GM18519 (cell line): ENCODE measurements around the gene TRPM2.
"Not testable (repeated sequence)": the region's sequence is repeated elsewhere in the genome, so short reads cannot be mapped to it uniquely, and the experiment has no call there.

Experiments
- ATAC-seq: cut with Tn5 transposase; IDR thresholded peaks from one replicate; pipeline ENCODE4 v1.9.1; 2021; ENCODE audit warnings: mild to moderate bottlenecking, moderate library complexity; ENCODE audit not compliant: unreplicated experiment, low FRiP score

Gene TRPM2

GRCh38 chr21:44351535-44352252, 1.7 kb upstream of the TRPM2 start:
- no peak for ATAC-seq

- no peak for ATAC-seq
Observed at GRCh38 chr21:44352253-44352860, 1.1 kb upstream of the TRPM2 start.

- ATAC-seq, result no peak
Observed at GRCh38 chr21:44354001-44354405, 582 bp downstream of the TRPM2 start.

- ATAC-seq, result no peak
Observed at GRCh38 chr21:44354775-44355771, 1.7 kb downstream of the TRPM2 start.

GRCh38 chr21:44356160-44356559, 2.7 kb downstream of the TRPM2 start:
- no peak for ATAC-seq

GRCh38 chr21:44356636-44357035, 3.2 kb downstream of the TRPM2 start:
- ATAC-seq, result no peak

- no peak for ATAC-seq
Observed at GRCh38 chr21:44357064-44357837, 3.8 kb downstream of the TRPM2 start.

- ATAC-seq, result no peak
Observed at GRCh38 chr21:44359396-44359795, 6.0 kb downstream of the TRPM2 start.

- no peak for ATAC-seq
Observed at GRCh38 chr21:44360159-44360558, 6.7 kb downstream of the TRPM2 start.

- ATAC-seq, result not testable (repeated sequence)
Observed at GRCh38 chr21:44361903-44362302, 8.5 kb downstream of the TRPM2 start.

GRCh38 chr21:44363278-44363677, 9.9 kb downstream of the TRPM2 start:
- no peak for ATAC-seq

GRCh38 chr21:44364151-44365053, 11.0 kb downstream of the TRPM2 start:
- ATAC-seq, result no peak

- ATAC-seq, result no peak
Observed at GRCh38 chr21:44365251-44365966, 12.0 kb downstream of the TRPM2 start.

- no peak for ATAC-seq
Observed at GRCh38 chr21:44365967-44366585, 12.7 kb downstream of the TRPM2 start.

- no peak for ATAC-seq
Observed at GRCh38 chr21:44366586-44367211, 13.3 kb downstream of the TRPM2 start.

- ATAC-seq, result no peak
Observed at GRCh38 chr21:44368711-44369446, 15.5 kb downstream of the TRPM2 start.
